ENCODE data around the gene SYNPO2.

SYNPO2 gene

DNA sequence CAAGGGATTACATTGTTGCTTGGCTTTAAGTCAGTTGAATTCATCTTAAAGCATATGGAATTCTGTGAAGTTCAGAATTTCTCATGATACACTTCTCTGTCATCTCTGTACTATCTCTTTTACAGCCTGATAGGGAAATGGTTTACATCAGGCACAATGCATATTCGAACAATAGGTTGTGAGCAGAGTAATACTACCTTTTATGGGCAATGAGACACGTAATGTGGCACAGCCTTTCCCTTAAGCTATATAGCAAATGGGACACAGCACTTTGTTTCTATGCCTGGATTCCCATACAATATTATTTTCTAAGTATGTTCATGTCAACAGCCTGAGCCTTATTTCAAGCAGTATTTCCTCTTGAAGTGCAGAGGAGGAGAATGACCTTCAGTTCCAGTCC is 58.4 kb downstream of the SYNPO2 start:
- TF ChIP-seq, protein P1, sequence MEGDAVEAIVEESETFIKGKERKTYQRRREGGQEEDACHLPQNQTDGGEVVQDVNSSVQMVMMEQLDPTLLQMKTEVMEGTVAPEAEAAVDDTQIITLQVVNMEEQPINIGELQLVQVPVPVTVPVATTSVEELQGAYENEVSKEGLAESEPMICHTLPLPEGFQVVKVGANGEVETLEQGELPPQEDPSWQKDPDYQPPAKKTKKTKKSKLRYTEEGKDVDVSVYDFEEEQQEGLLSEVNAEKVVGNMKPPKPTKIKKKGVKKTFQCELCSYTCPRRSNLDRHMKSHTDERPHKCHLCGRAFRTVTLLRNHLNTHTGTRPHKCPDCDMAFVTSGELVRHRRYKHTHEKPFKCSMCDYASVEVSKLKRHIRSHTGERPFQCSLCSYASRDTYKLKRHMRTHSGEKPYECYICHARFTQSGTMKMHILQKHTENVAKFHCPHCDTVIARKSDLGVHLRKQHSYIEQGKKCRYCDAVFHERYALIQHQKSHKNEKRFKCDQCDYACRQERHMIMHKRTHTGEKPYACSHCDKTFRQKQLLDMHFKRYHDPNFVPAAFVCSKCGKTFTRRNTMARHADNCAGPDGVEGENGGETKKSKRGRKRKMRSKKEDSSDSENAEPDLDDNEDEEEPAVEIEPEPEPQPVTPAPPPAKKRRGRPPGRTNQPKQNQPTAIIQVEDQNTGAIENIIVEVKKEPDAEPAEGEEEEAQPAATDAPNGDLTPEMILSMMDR (IDR thresholded peaks at IDR 0.05; ENCODE audit: low read depth, low read length) = no peak

DNA sequence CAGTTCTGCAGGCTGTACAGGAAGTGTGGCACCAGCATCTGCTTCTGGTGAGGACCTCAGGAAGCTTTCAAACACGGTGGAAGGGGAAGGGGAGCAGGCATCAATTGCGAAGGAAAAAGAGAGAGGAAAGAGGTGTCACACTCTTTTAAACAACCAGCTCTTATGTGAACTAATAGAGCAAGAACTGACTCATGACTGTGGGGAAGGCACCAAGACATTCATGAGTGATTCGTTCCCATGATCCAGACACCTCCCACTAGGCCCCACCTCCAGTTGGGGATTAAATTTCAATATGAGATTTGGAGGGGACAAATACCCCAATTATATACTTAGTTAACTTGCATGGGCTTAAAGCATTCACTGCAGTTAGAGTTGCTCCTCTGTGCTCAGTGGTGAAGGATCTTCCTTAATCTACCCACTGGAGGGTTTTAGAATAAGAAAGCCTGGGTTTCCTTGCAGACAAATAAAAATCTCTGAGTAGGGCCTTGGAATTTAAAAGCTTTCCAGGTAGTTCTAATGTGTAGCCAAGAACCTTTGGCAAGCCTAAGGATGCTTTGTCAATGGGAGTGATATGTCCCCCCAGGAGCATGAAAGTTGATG is 60.0 kb downstream of the SYNPO2 start:
- TF ChIP-seq, protein P1 (IDR thresholded peaks at IDR 0.05; ENCODE audit: low read depth, low read length) = no peak
- H3K4me3 ChIP-seq (ENCODE audit: low read depth, low read length) = no peak overlapping the region

More for the DNA sequence above, 58.4 kb downstream of the SYNPO2 start:
- no peak overlapping the region for H3K4me3 ChIP-seq (ENCODE audit: low read depth, low read length)

DNA sequence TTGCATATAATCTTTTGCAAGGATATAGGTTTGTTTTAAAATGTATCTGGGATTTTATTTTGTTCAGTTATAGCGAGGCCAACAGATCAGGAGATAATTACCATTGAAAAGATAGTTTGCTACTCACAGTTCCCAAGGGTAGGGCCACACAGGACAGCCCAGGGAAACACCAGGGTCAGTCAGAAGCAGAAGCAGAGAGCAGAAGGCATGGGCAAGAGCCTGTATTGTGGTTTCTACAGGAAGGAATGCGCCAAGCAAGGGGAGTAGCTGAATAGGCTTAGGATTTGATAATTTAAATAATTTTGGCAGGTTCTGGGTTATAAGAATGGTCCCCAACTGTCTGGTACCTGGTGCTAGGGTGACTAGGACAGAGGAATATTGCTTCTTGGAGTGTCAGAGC is 61.6 kb downstream of the SYNPO2 start:
- no peak overlapping the region for H3K4me3 ChIP-seq (ENCODE audit: low read depth, low read length)
- TF ChIP-seq, protein P1 (IDR thresholded peaks at IDR 0.05; ENCODE audit: low read depth, low read length) = no peak

DNA sequence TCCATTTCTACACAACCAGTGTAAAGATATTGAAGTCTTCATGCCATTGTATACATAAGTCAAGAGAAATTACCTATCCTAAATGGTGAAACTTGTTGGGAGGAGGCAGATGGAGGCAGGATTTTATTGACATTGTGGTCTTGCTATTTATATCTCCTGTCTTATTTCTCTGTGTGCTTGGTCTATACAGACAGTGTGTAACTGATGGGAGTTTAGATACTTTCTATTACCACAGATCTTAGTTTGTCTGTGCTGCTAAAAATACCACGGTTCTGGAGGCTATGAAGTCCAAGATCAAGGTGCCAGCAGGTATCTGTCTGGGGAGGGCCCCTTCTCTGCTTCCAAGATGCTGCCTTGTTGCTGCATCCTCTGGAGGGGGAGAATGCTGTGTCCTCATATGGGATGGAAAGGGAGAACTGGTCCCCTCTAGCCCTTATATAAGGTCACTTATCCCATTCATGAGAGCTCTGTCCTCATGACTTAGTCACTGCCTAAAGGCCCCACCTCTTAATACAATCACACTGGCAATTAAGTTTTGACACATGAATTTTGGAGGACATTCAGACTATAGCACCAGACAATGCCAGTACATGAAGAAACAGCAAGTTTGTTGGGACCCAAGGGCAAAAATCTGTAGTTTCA is 62.4 kb downstream of the SYNPO2 start:
- TF ChIP-seq, protein P1 (IDR thresholded peaks at IDR 0.05; ENCODE audit: low read depth, low read length) = no peak
- H3K4me3 ChIP-seq (ENCODE audit: low read depth, low read length) = no peak overlapping the region

DNA sequence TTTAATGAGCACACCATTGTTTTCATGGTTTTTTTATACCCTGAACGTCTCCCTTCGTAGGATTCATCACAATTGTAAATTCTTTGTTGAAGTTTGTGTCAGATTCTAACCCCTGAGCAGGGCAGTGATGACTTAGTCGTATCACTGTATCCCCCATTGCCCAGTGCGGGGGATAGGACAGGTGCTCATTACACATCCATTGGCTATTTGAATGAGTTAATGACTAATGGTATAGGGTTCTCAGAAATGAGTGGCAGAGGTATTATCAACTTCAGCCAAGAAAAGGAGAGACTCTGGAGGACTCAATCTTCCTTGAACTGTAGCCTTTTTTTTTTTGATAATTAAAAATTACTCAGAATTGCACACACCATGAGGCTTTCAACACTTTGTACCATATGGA is 64.6 kb downstream of the SYNPO2 start:
- H3K4me3 ChIP-seq (ENCODE audit: low read depth, low read length) = no peak overlapping the region
- TF ChIP-seq, protein P1 (IDR thresholded peaks at IDR 0.05; ENCODE audit: low read depth, low read length) = no peak

DNA sequence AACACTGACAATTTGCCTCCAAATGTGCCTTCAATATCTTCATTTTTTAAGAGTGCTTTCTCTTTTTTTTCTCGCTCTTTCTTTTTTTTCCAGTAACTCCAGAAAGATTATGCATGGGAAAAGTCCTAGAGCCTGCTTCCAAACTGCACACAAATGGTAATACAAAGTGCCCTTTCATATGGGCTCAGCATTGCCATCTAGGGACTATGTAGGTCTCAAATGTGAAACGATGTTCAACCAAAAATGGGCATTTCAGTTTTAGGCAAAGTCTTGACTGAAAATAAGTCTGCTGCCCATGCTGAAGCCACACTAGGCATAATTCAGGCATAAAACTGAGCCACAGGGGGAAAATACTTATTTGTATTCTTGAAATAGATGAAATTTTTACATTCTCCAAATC is 65.6 kb downstream of the SYNPO2 start:
- TF ChIP-seq, protein P1 (IDR thresholded peaks at IDR 0.05; ENCODE audit: low read depth, low read length) = peak; percentile 9; the same call in 1 of the 2 replicates
- no peak overlapping the region for H3K4me3 ChIP-seq (ENCODE audit: low read depth, low read length)

DNA sequence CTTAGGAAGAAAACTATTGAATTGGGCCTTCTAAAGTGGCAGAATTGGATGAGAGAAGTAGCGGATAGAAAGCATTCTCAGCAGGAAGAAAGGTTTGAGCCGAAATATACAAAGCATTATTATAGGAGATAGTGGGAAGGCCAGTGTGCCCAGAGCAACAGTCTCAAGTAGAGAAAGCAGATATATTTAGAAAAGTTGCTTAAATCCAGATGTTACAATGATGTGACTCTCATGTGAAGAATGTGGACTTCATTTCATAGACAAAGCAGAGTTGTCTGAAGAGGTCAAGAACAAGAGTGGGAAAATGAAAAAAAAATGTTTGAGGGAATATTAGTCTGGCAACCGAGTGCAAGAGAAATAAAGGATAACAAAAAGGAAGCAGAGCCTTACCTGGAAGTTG is 66.9 kb downstream of the SYNPO2 start:
- TF ChIP-seq, protein P1 (IDR thresholded peaks at IDR 0.05; ENCODE audit: low read depth, low read length) = no peak

More for the DNA sequence above, 66.9 kb downstream of the SYNPO2 start:
- no peak overlapping the region for H3K4me3 ChIP-seq (ENCODE audit: low read depth, low read length)
